ENCODE data around the gene S100A13.
"Not testable (repeated sequence)": the region's sequence is repeated elsewhere in the genome, so short reads cannot be mapped to it uniquely, and the experiment has no call there.

The S100A13 gene

DNA sequence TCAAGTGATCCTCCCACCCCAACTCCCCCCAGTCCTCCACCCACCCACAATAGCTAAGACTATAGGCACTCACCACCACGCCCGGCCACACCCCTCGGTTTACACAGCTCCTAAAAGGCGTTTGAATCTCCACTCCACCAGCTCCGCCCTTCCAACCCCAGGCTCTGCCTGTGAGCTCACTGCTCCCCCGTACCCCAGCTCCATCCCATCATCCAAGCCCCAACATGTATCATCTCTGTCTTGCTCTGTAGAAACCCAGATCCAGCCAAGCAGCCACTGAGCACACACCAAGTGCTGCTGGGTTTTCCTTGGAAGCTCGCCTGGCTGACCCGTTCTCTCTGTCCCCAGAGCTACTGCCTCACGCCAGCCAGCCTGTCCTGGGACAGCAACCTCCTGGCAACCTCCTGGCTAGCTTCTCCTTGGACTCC lies 49.7 kb downstream of the S100A13 start:
- H3K9me3 ChIP-seq (ENCODE audit: severe bottlenecking) = peaks cover 16% of the 10 kb centered on the region
- DNase-seq = no peak
- H3K4me3 ChIP-seq (ENCODE audit: low read depth, low read length) = no peak overlapping the region
- H3K27ac ChIP-seq = peak overlapping the region; percentile 87
- TF ChIP-seq, protein P1, sequence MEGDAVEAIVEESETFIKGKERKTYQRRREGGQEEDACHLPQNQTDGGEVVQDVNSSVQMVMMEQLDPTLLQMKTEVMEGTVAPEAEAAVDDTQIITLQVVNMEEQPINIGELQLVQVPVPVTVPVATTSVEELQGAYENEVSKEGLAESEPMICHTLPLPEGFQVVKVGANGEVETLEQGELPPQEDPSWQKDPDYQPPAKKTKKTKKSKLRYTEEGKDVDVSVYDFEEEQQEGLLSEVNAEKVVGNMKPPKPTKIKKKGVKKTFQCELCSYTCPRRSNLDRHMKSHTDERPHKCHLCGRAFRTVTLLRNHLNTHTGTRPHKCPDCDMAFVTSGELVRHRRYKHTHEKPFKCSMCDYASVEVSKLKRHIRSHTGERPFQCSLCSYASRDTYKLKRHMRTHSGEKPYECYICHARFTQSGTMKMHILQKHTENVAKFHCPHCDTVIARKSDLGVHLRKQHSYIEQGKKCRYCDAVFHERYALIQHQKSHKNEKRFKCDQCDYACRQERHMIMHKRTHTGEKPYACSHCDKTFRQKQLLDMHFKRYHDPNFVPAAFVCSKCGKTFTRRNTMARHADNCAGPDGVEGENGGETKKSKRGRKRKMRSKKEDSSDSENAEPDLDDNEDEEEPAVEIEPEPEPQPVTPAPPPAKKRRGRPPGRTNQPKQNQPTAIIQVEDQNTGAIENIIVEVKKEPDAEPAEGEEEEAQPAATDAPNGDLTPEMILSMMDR (IDR thresholded peaks at IDR 0.05; ENCODE audit: low read depth, low read length) = no peak
- H3K27me3 ChIP-seq (ENCODE audit: insufficient read depth, low read depth, severe bottlenecking) = no peaks in the 10 kb centered on the region
- H3K36me3 ChIP-seq = no peaks in the 10 kb centered on the region

DNA sequence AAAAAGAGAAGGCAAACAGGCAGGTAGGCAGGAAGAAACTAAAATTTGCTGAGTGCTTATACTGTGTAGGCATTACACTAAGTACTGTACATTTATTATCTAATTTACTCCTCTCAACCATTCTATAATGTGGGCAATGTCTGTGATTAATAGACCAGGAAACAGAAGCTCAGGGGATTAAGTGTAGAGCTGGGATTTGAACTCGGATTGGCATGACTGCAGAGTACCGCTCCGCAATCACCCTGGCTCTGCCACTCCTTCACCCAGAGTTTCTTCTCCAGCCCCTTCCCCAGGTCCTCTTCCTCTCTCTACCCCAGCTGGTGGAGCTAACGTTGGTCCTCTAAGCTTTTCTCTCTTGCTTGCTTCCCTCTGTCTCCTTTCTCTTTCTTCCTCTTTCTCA lies 50.2 kb downstream of the S100A13 start:
- Histone ChIP-seq H3K4me3 (ENCODE audit: low read depth, low read length) (no peak overlapping the region), H3K36me3 (no peaks in the 10 kb centered on the region), H3K27ac (peak overlapping the region; percentile 87), H3K27me3 (ENCODE audit: insufficient read depth, low read depth, severe bottlenecking) (no peaks in the 10 kb centered on the region), H3K9me3 (ENCODE audit: severe bottlenecking) (peaks cover 14% of the 10 kb centered on the region)
- TF ChIP-seq, protein P1 (IDR thresholded peaks at IDR 0.05; ENCODE audit: low read depth, low read length) = no peak
- DNase-seq = peak; percentile 76

DNA sequence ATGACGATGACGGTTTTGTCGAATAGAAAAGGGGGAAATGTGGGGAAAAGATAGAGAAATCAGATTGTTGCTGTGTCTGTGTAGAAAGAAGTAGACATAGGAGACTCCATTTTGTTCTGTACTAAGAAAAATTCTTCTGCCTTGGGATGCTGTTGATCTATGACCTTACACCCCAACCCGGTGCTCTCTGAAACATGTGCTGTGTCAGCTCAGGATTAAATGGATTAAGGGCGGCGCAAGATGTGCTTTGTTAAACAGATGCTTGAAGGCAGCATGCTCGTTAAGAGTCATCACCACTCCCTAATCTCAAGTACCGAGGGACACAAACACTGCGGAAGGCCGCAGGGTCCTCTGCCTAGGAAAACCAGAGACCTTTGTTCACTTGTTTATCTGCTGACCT lies 51.8 kb downstream of the S100A13 start:
- not testable (repeated sequence) for H3K27me3 ChIP-seq (ENCODE audit: insufficient read depth, low read depth, severe bottlenecking); H3K4me3 ChIP-seq (ENCODE audit: low read depth, low read length); H3K36me3 ChIP-seq
- Histone ChIP-seq H3K27ac (peak overlapping the region; percentile 87), H3K9me3 (ENCODE audit: severe bottlenecking) (peaks cover 11% of the 10 kb centered on the region)
- DNase-seq = peak; percentile 97

DNA sequence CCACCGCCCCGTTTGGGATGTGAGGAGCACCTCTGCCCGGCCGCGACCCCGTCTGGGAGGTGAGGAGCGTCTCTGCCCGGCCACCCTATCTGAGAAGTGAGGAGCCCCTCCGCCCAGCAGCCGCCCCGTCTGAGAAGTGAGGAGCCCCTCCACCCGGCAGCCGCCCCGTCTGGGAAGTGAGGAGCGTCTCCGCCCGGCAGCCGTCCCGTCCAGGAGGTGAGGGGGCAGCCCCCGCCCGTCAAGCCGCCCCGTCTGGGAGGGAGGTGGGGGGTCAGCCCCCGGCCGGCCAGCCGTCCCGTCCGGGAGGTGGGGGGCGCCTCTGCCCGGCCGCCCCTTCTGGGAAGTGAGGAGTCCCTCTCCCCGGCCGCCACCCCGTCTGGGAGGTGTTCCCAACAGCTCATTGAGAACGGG lies 52.2 kb downstream of the S100A13 start:
- H3K27me3 ChIP-seq (ENCODE audit: insufficient read depth, low read depth, severe bottlenecking); H3K4me3 ChIP-seq (ENCODE audit: low read depth, low read length); H3K36me3 ChIP-seq: not testable (repeated sequence)
- Histone ChIP-seq H3K9me3 (ENCODE audit: severe bottlenecking) (peaks cover 11% of the 10 kb centered on the region), H3K27ac (peak overlapping the region; percentile 87)
- peak; percentile 68 for DNase-seq

DNA sequence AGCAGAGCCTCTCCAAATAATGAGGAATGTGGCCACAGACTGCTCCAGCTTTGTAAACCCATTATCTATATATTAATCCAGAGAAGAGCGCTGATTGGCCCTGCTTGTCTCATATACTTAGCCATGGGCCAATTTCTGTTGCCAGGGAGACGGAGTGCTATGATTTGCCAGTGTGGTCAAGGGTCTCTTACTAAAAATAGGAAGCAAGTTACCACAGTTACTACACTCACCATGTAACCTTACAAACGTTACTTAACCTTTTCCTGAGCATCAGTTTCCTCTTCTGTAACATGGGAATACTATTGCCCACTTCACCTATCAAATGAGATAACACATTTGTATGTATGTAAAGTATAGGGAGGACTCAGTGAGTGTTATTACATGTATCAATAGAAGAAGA lies 54.0 kb downstream of the S100A13 start:
- TF ChIP-seq, protein P1 (IDR thresholded peaks at IDR 0.05; ENCODE audit: low read depth, low read length) = no peak
- no peaks in the 10 kb centered on the region for H3K36me3 ChIP-seq
- no peak overlapping the region for H3K4me3 ChIP-seq (ENCODE audit: low read depth, low read length)
- peaks cover 11% of the 10 kb centered on the region for H3K9me3 ChIP-seq (ENCODE audit: severe bottlenecking)
- 0 out of 2 replicates have a peak overlapping the region, but pooled peaks have one; percentile 0 for H3K27ac ChIP-seq
- H3K27me3 ChIP-seq (ENCODE audit: insufficient read depth, low read depth, severe bottlenecking) = no peaks in the 10 kb centered on the region
- no peak for DNase-seq

DNA sequence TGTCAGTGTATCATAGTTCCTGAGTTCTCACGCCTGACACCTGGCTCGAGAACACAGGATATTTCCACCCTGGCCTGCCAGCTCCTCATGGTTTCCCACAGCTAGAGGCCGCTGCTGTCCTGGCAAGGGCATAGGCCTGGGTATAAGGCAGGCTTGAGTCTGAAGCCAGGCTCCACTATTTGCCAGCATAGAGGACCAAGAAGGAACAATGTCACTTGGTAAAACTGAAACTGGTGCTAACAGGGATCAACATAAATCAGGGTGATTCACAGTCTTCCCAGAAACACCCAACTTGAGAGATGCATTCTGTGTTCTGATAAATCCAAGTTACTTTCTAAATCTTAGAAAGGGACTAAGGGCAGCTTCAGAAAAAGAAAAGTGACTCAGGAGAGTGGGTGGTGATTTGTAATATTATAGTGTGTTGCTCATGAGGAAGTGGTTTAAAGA lies 54.7 kb downstream of the S100A13 start:
- Histone ChIP-seq H3K36me3 (no peaks in the 10 kb centered on the region), H3K27ac (peak overlapping the region; percentile 6; the same call in 1 of the 2 replicates), H3K4me3 (ENCODE audit: low read depth, low read length) (no peak overlapping the region), H3K27me3 (ENCODE audit: insufficient read depth, low read depth, severe bottlenecking) (no peaks in the 10 kb centered on the region), H3K9me3 (ENCODE audit: severe bottlenecking) (peaks cover 11% of the 10 kb centered on the region)
- peak; percentile 98 for DNase-seq
- TF ChIP-seq, protein P1 (IDR thresholded peaks at IDR 0.05; ENCODE audit: low read depth, low read length) = peak; percentile 99

DNA sequence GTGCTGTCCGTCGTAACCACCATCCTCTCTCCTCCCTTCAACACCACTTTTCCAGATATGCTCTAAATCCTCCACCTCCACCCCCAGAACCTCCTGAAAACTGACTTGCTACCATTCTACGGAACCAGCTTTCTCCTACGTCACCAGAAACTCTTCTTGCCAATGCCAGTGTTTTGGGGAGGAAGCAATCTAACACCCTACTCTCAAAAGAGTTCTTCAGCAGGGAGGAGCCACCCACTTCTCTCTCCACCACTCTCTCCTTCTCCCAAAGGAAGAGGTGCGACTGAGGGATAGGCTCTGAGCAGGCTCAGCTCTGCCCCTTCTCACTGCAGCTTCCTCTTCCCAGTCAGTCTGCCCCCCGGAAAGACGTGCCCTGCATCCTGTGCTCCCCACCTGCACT lies 55.6 kb downstream of the S100A13 start:
- H3K27me3 ChIP-seq (ENCODE audit: insufficient read depth, low read depth, severe bottlenecking) = no peaks in the 10 kb centered on the region
- H3K9me3 ChIP-seq (ENCODE audit: severe bottlenecking) = peaks cover 11% of the 10 kb centered on the region
- no peak for DNase-seq
- no peak overlapping the region for H3K4me3 ChIP-seq (ENCODE audit: low read depth, low read length)
- H3K27ac ChIP-seq = no peak overlapping the region
- no peaks in the 10 kb centered on the region for H3K36me3 ChIP-seq
- TF ChIP-seq, protein P1 (IDR thresholded peaks at IDR 0.05; ENCODE audit: low read depth, low read length) = no peak

Measured in WERI-Rb-1 (cell line).